OCI-LY1 (cell line): ENCODE results near the gene ERCC8.
A peak's percentile ranks its signal among the peaks of the same experiment; 100 is the strongest.

Experiments
- H2AFZ ChIP-seq: fragments of 200-600 bp; sonication (generic), shearing (Covaris generic); 2 replicates; pipeline ENCODE4 v1.6.0; 2014; ENCODE audit warnings: antibody characterized with exemption, mild to moderate bottlenecking, low read length
- H3F3A ChIP-seq: fragments of 200-600 bp; sonication (generic), shearing (Covaris generic); 2 replicates; pipeline ENCODE4 v1.6.0; 2014; ENCODE audit warnings: mild to moderate bottlenecking, antibody characterized with exemption, low read length, moderate library complexity; ENCODE audit not compliant: insufficient read depth
- H3K27ac ChIP-seq: fragments of 200-600 bp; sonication (generic); 2 replicates; pipeline ENCODE4 v1.5.1; 2014; ENCODE audit warnings: low read length, mixed run types, mild to moderate bottlenecking, low read depth; ENCODE audit not compliant: poor library complexity, severe bottlenecking
- H3K27me3 ChIP-seq: fragments of 200-600 bp; sonication (generic); 2 replicates; pipeline ENCODE4 v1.6.0; 2014; ENCODE audit warnings: antibody characterized with exemption, mild to moderate bottlenecking, low read length, moderate library complexity; ENCODE audit not compliant: insufficient read depth
- H3K36me3 ChIP-seq: fragments of 200-600 bp; sonication (generic); 2 replicates; pipeline ENCODE4 v1.6.1; 2014; ENCODE audit warnings: mild to moderate bottlenecking, antibody characterized with exemption, low read length, moderate library complexity, mixed read lengths; ENCODE audit not compliant: insufficient read depth
- H3K4me1 ChIP-seq: fragments of 200-600 bp; sonication (generic); 2 replicates; pipeline ENCODE4 v1.5.1; 2014; ENCODE audit warnings: mild to moderate bottlenecking, low read length, moderate library complexity; ENCODE audit not compliant: insufficient read depth, severe bottlenecking
- H3K4me2 ChIP-seq: fragments of 200-600 bp; sonication (generic), shearing (Covaris generic); 2 replicates; pipeline ENCODE4 v1.6.1; 2014; ENCODE audit warnings: low read length
- H3K4me3 ChIP-seq: fragments of 200-600 bp; sonication (generic); 2 replicates; pipeline ENCODE4 v1.5.1; 2014; ENCODE audit warnings: low read length, low read depth, mild to moderate bottlenecking, mixed read lengths; ENCODE audit not compliant: poor library complexity, severe bottlenecking
- H3K79me2 ChIP-seq: fragments of 200-600 bp; shearing (Covaris generic); 2 replicates; pipeline ENCODE4 v1.6.1; 2016; ENCODE audit warnings: mixed run types, low read length, mixed read lengths; ENCODE audit not compliant: insufficient read depth
- H3K9ac ChIP-seq: fragments of 200-600 bp; sonication (generic), shearing (Covaris generic); 2 replicates; pipeline ENCODE4 v1.6.1; 2014; ENCODE audit warnings: mild to moderate bottlenecking, low read length, mixed read lengths
- H3K9me2 ChIP-seq: fragments of 200-600 bp; sonication (generic), shearing (Covaris generic); 2 replicates; pipeline ENCODE4 v1.6.1; 2014; ENCODE audit warnings: low read depth, mild to moderate bottlenecking, low read length, mixed read lengths
- H3K9me3 ChIP-seq: fragments of 200-600 bp; shearing (Covaris generic); 2 replicates; pipeline ENCODE4 v1.6.1; 2014; ENCODE audit warnings: low read length, mixed read lengths
- H4K20me1 ChIP-seq: fragments of 200-600 bp; sonication (generic), shearing (Covaris generic); 2 replicates; pipeline ENCODE4 v1.6.0; 2016; ENCODE audit warnings: mild to moderate bottlenecking, low read length; ENCODE audit not compliant: insufficient read depth
- CTCF ChIP-seq: fragments of 200-600 bp; sonication (generic), shearing (Covaris generic); IDR thresholded peaks from 2 replicates; pipeline ENCODE4 v1.5.1; 2017; ENCODE audit warnings: mild to moderate bottlenecking, antibody characterized with exemption, low read length, moderate library complexity, mixed read lengths
- EZH2 ChIP-seq: fragments of 200-600 bp; sonication (generic), shearing (Covaris generic); IDR thresholded peaks from 2 replicates; pipeline ENCODE4 v1.8.0; 2017; ENCODE audit warnings: borderline replicate concordance, mixed run types, mild to moderate bottlenecking, antibody characterized with exemption, low read length, moderate library complexity, mixed read lengths

Gene ERCC8, protein sequence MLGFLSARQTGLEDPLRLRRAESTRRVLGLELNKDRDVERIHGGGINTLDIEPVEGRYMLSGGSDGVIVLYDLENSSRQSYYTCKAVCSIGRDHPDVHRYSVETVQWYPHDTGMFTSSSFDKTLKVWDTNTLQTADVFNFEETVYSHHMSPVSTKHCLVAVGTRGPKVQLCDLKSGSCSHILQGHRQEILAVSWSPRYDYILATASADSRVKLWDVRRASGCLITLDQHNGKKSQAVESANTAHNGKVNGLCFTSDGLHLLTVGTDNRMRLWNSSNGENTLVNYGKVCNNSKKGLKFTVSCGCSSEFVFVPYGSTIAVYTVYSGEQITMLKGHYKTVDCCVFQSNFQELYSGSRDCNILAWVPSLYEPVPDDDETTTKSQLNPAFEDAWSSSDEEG

DNA sequence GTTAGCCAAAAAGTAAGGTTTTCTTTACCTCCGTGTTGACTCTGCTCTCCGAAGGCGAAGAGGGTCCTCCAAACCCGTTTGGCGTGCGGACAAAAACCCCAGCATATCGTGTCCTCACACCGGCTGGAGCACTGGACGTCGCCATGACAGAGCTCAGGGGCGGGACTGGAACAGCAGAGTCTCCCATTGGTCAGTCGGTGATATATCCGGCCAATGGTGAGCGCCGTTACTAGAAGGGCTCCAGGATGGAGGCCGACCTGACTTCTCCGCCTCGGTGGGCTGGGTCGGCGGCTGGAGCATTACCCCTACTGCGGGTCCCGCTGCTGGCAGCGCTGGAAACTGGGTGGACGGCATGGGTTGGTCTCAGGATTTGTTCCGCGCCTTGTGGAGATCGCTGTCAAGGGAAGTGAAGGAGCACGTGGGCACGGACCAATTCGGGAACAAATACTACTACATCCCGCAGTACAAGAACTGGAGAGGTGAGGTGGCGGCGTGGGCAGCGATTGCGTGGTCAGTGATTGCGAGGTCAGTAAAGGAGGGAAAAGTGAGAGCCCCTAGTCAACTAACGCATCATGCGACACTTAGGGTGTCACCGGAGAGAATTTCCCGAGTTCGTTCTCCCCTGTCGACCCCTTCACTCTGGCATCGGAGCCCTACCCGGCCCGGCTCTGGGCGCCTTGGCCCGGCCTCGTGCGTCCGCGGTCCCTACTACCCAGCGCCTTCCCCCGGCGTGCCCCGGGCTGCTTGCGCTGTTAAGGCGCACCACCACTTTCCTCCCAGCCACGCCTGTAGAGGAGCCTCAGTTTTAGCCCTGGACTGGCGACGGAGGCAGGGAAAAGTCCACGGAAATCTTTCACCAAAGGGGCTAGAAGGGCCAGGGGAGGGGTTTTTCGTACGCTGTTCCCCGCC, at the start of gene ERCC8, which contains the start of gene NDUFAF2:
Gene ERCC8 (minus strand): TSS at position 167 of the 909 bp plus-strand sequence. CDS start 62 bp downstream, at position 105.
Gene NDUFAF2 (plus strand): TSS at position 302 of the 909 bp plus-strand sequence. CDS start 51 bp downstream, at position 353.
- H3K27ac ChIP-seq: peak within 1 kb of the TSS; percentile 38
- H3K27me3 ChIP-seq: no peaks in the 10 kb centered on the region
- H3K9me3 ChIP-seq: no peaks in the 10 kb centered on the region
- no peaks in the 10 kb centered on the region for H4K20me1 ChIP-seq
- TF ChIP-seq CTCF (no peak), EZH2 (no peak)
- peak within 1 kb of the TSS; percentile 88 for H3K4me3 ChIP-seq
- 0 out of 2 replicates have a peak, but pooled peaks cover 3% of the 10 kb centered on the region for H3K36me3 ChIP-seq
- peak within 1 kb of the TSS; percentile 81 for H2AFZ ChIP-seq
- H3K4me1 ChIP-seq: peaks cover 24% of the 10 kb centered on the region
- no peaks in the 10 kb centered on the region for H3K9me2 ChIP-seq
- H3K79me2 ChIP-seq: peaks cover 29% of the 10 kb centered on the region
- H3K9ac ChIP-seq: peak within 1 kb of the TSS; percentile 87
- peak within 1 kb of the TSS; percentile 95 for H3K4me2 ChIP-seq
- H3F3A ChIP-seq: no peaks in the 10 kb centered on the region

DNA sequence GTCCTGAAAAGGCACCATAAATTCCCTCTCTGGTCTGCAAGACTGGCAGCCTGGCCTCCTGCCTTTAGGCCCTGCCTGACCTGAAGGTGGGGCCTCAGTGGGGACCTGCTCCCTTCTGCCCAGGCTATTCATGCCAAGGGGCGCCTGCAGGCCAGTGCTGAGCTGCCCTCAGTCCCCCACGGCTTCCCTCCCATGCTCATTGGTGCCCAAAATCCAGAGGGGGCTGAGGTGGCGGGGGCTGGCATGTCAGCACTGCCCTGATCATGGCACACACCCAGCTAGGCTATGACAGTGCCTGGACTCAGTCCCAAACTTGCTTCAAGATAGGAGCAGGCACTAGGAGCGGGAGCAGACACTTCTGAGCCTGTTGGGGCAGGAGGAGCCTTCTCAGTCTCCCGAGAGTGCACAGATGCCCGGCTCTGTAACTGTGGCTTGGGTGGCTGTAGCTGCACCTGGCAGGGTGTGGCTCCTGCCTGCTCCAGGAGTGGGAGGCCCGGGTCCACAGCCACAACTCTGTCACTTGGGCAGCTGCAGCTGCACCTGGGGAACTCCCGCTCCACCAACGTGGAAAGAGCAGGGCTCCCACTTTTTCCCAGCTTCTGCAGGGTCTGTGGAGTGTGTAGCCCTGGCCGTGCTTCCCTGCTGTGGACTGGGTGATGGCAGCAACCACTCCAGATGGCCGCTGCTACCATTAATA, 49.2 kb upstream of the ERCC8 start:
- Histone ChIP-seq H3K9me2 (no peaks in the 10 kb centered on the region), H2AFZ (no peak overlapping the region), H3K36me3 (no peaks in the 10 kb centered on the region), H3K27me3 (no peaks in the 10 kb centered on the region), H3K4me1 (no peaks in the 10 kb centered on the region), H3K4me2 (no peak overlapping the region), H4K20me1 (no peaks in the 10 kb centered on the region), H3K9me3 (peaks cover 11% of the 10 kb centered on the region), H3K4me3 (no peak overlapping the region), H3K27ac (no peak overlapping the region), H3K9ac (no peak overlapping the region), H3K79me2 (no peaks in the 10 kb centered on the region), H3F3A (no peaks in the 10 kb centered on the region)
- TF ChIP-seq CTCF (no peak), EZH2 (no peak)

GRCh38 chr5:60993425-60993824, 48.6 kb upstream of the ERCC8 start:
- peaks cover 11% of the 10 kb centered on the region for H3K9me3 ChIP-seq
- no peaks in the 10 kb centered on the region for H3K36me3 ChIP-seq
- H3K4me1 ChIP-seq: no peaks in the 10 kb centered on the region
- no peaks in the 10 kb centered on the region for H3K9me2 ChIP-seq
- H3K27me3 ChIP-seq: no peaks in the 10 kb centered on the region
- no peak overlapping the region for H3K4me2 ChIP-seq
- H3K27ac ChIP-seq: no peak overlapping the region
- no peaks in the 10 kb centered on the region for H4K20me1 ChIP-seq
- no peaks in the 10 kb centered on the region for H3F3A ChIP-seq
- H3K9ac ChIP-seq: no peak overlapping the region
- TF ChIP-seq EZH2 (no peak), CTCF (no peak)
- H3K4me3 ChIP-seq: no peak overlapping the region
- no peaks in the 10 kb centered on the region for H3K79me2 ChIP-seq
- no peak overlapping the region for H2AFZ ChIP-seq
